Neural progenitor cell (in vitro differentiated cells): ENCODE data around the gene LDLRAD4. TPM values are rescaled to one million over a fixed set of nuclear protein-coding genes. Genes with fewer than 3 reads are reported as not detected.

Experiments
- DNase-seq: peaks from one replicate; pipeline ENCODE4 v3.0.0-alpha.2; 2016; ENCODE audit warnings: low spot score
- H2AFZ ChIP-seq: fragments of 200-600 bp; sonication (generic); replicated peaks from 2 replicates; pipeline ENCODE4 v1.6.1; 2016; ENCODE audit warnings: antibody characterized with exemption
- H3F3A ChIP-seq: fragments of 200-600 bp; sonication (generic); 2 replicates; pipeline ENCODE4 v1.6.1; 2016; ENCODE audit warnings: antibody characterized with exemption, low read depth
- H3K27ac ChIP-seq: fragments of 200-600 bp; sonication (generic); 2 replicates; pipeline ENCODE4 v1.5.1; 2016; ENCODE audit warnings: mild to moderate bottlenecking
- H3K27me3 ChIP-seq: fragments of 200-600 bp; sonication (generic); 2 replicates; pipeline ENCODE4 v1.6.1; 2016; ENCODE audit warnings: mild to moderate bottlenecking, moderate library complexity
- H3K36me3 ChIP-seq: fragments of 200-600 bp; sonication (generic); 2 replicates; pipeline ENCODE4 v1.5.1; 2016
- H3K4me1 ChIP-seq: fragments of 200-600 bp; sonication (generic); 2 replicates; pipeline ENCODE4 v1.6.1; 2016; ENCODE audit warnings: mixed run types
- H3K4me2 ChIP-seq: fragments of 200-600 bp; sonication (generic); 2 replicates; pipeline ENCODE4 v1.6.1; 2016
- H3K4me3 ChIP-seq: fragments of 200-600 bp; sonication (generic); 2 replicates; pipeline ENCODE4 v1.5.1; 2016
- H3K79me2 ChIP-seq: fragments of 200-600 bp; sonication (generic); 2 replicates; pipeline ENCODE4 v1.6.1; 2016; ENCODE audit warnings: low read depth
- H3K9ac ChIP-seq: fragments of 200-600 bp; sonication (generic); 2 replicates; pipeline ENCODE4 v1.6.1; 2016
- H3K9me3 ChIP-seq: fragments of 200-600 bp; sonication (generic); 2 replicates; pipeline ENCODE4 v1.5.1; 2016; ENCODE audit warnings: low read depth
- H4K20me1 ChIP-seq: fragments of 200-600 bp; sonication (generic); 2 replicates; pipeline ENCODE4 v1.6.1; 2016; ENCODE audit warnings: low read depth
- H3K27ac Mint-ChIP-seq: 3 replicates; pipeline ENCODE4 v1.8.0; 2021; ENCODE audit warnings: mixed read lengths
- H3K27me3 Mint-ChIP-seq: 2 replicates; pipeline ENCODE4 v1.8.0; 2022; ENCODE audit warnings: low read depth, mild to moderate bottlenecking, inconsistent platforms, moderate library complexity, mixed read lengths; ENCODE audit not compliant: insufficient read depth
- H3K36me3 Mint-ChIP-seq: 3 replicates; pipeline ENCODE4 v1.8.0; 2021; ENCODE audit warnings: mixed read lengths
- H3K4me1 Mint-ChIP-seq: 3 replicates; pipeline ENCODE4 v1.8.0; 2021; ENCODE audit warnings: mixed read lengths
- H3K4me3 Mint-ChIP-seq: 3 replicates; pipeline ENCODE4 v1.8.0; 2021; ENCODE audit warnings: mild to moderate bottlenecking, moderate library complexity, mixed read lengths
- H3K9me3 Mint-ChIP-seq: 3 replicates; pipeline ENCODE4 v1.8.0; 2020; ENCODE audit warnings: mixed read lengths
- EZH2 ChIP-seq: fragments of 200-600 bp; sonication (generic); IDR thresholded peaks from 2 replicates; pipeline ENCODE4 v1.6.1; 2017; ENCODE audit warnings: antibody characterized with exemption, mild to moderate bottlenecking, moderate library complexity
- EZH2phosphoT487 ChIP-seq: fragments of 200-600 bp; sonication (generic); IDR thresholded peaks from 2 replicates; pipeline ENCODE4 v1.6.1; 2017; ENCODE audit warnings: antibody characterized with exemption
- total RNA-seq: library from RNA; depleted of rRNA; stranded (reverse); fragments of >200 nt; gene quantifications from 2 replicates; pipeline ENCODE4 v1.2.3, GENCODE V29; 2015; ENCODE audit warnings: low replicate concordance
- TF ChIP-seq, protein P1 (sequence below): fragments of 200-600 bp; sonication (generic); IDR thresholded peaks from 2 replicates; pipeline ENCODE4 v1.5.1; 2017; ENCODE audit warnings: antibody characterized with exemption, mild to moderate bottlenecking

LDLRAD4 gene
- total RNA-seq, 1 donor from 2014 or later = 0.65 TPM

DNA sequence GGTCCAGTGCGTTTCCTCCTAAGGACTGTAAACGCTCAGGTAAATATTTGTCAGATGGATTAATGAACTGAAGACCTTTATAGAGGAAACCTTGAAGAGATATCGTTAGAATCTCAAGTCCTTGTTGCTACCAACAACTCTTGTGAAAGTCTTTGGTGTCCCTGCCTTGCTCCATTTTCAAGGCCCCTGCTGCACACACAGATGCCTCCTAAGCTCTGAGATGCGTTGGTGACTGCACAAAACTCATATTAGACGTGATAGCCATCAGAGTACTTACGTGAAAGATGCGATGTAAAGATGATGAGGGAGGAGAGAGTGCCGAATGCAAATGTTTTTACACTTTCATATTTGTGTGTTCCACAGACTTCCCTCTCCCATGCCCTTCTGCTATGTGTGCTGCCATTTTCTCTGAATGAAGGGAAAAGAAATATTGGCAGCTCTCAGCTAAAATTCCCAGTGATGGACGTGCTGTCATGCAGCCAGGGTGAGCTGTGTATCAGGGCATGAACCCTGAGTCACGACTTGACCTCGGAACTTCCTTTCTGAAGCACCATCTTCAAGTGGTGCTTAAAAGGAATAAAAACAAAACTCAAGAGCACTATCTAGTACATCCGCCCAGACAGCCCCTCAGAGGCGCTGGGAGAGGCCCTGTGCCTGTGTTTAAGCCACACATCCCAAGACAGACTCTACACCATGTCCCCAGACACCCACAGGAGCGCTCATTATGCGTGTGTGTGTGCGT is 390.4 kb downstream of the LDLRAD4 start:
- H3F3A ChIP-seq = no peaks in the 10 kb centered on the region
- Mint-ChIP-seq H3K4me3 (no peak overlapping the region), H3K4me1 (peaks cover 32% of the 10 kb centered on the region), H3K27ac (no peak overlapping the region), H3K36me3 (no peaks in the 10 kb centered on the region), H3K27me3 (peaks cover 10% of the 10 kb centered on the region), H3K9me3 (no peaks in the 10 kb centered on the region)
- no peak for DNase-seq
- H2AFZ ChIP-seq = no peak overlapping the region
- no peaks in the 10 kb centered on the region for H3K36me3 ChIP-seq
- H3K4me1 ChIP-seq = peaks cover 19% of the 10 kb centered on the region
- no peaks in the 10 kb centered on the region for H4K20me1 ChIP-seq
- H3K79me2 ChIP-seq = no peaks in the 10 kb centered on the region
- TF ChIP-seq EZH2phosphoT487 (no peak), EZH2 (no peak)
- TF ChIP-seq, protein P1, sequence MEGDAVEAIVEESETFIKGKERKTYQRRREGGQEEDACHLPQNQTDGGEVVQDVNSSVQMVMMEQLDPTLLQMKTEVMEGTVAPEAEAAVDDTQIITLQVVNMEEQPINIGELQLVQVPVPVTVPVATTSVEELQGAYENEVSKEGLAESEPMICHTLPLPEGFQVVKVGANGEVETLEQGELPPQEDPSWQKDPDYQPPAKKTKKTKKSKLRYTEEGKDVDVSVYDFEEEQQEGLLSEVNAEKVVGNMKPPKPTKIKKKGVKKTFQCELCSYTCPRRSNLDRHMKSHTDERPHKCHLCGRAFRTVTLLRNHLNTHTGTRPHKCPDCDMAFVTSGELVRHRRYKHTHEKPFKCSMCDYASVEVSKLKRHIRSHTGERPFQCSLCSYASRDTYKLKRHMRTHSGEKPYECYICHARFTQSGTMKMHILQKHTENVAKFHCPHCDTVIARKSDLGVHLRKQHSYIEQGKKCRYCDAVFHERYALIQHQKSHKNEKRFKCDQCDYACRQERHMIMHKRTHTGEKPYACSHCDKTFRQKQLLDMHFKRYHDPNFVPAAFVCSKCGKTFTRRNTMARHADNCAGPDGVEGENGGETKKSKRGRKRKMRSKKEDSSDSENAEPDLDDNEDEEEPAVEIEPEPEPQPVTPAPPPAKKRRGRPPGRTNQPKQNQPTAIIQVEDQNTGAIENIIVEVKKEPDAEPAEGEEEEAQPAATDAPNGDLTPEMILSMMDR = no peak
- no peak overlapping the region for H3K4me2 ChIP-seq
- H3K9me3 ChIP-seq = no peaks in the 10 kb centered on the region
- H3K9ac ChIP-seq = no peak overlapping the region
- H3K4me3 ChIP-seq = no peak overlapping the region
- no peak overlapping the region for H3K27ac ChIP-seq
- H3K27me3 ChIP-seq = peaks cover 34% of the 10 kb centered on the region

DNA sequence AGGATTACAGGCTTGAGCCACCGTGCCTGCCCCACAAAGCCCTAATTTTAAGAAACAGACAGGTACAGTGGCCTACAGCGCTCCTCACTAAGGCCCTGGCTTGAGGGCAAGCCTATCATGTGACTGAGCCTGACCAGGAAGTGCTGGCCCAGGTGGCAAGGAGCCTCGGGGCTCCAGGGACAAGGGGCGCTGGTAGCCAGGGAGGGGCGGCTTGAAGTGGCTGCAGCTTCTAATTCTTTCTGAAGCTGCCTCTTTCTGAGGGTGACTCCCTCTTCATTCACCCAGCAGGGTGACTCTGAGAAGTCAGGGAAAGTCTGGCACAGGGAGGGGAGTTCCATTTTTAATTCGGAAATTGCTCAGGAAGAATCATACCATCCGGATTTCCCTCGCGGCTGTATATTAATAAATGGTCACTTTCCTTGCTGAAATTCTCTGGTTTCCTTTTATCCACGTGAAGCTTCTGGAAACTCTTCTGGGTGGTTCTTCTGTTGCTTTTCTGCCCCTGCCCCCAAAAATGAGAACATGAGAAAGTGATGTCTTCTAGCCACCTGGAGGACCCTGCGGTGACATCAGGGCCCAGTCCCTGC is 392.1 kb downstream of the LDLRAD4 start:
- TF ChIP-seq EZH2phosphoT487 (no peak), EZH2 (no peak)
- TF ChIP-seq, protein P1 = no peak
- Histone ChIP-seq H3K4me1 (peaks cover 19% of the 10 kb centered on the region), H4K20me1 (no peaks in the 10 kb centered on the region), H3K4me3 (peak overlapping the region; percentile 18), H3K27me3 (peaks cover 34% of the 10 kb centered on the region), H3K36me3 (no peaks in the 10 kb centered on the region), H3K79me2 (no peaks in the 10 kb centered on the region), H3K9me3 (no peaks in the 10 kb centered on the region), H3K9ac (no peak overlapping the region), H3F3A (no peaks in the 10 kb centered on the region), H3K4me2 (peak overlapping the region; percentile 64), H3K27ac (no peak overlapping the region), H2AFZ (no peak overlapping the region)
- peaks cover 27% of the 10 kb centered on the region for H3K4me1 Mint-ChIP-seq
- no peaks in the 10 kb centered on the region for H3K36me3 Mint-ChIP-seq
- H3K4me3 Mint-ChIP-seq = peak overlapping the region; percentile 79
- peak overlapping the region; percentile 52 for H3K27ac Mint-ChIP-seq
- no peaks in the 10 kb centered on the region for H3K9me3 Mint-ChIP-seq
- no peak for DNase-seq
- H3K27me3 Mint-ChIP-seq = peaks cover 12% of the 10 kb centered on the region

DNA sequence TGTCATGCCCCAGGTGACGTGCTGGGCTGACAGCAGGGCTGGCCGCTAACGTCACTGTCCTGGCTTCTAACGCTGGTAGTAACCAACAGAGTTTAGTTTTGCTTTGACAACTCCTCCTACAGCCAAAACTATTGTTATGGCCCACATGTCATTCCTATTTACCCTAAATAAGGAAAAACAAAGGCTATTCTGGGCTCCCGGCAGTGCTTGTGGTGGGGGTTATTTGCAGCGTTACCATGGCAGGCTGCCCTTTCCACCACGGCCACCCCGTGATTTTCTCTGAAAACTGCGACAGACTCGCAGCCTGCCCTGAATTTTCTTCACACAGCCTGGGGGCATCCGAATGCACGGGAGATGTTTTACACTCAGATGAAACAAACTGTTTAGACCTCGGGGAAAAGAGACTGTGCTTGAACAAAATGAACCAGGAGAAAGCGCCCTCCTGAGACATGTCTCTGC is 392.6 kb downstream of the LDLRAD4 start:
- no peak overlapping the region for H3K9ac ChIP-seq
- peak; percentile 51 for DNase-seq
- H3K9me3 Mint-ChIP-seq = no peaks in the 10 kb centered on the region
- H3K79me2 ChIP-seq = no peaks in the 10 kb centered on the region
- H3K4me3 ChIP-seq = peak overlapping the region; percentile 18
- no peak overlapping the region for H3K27ac ChIP-seq
- no peaks in the 10 kb centered on the region for H3K9me3 ChIP-seq
- H3K4me3 Mint-ChIP-seq = peak overlapping the region; percentile 79
- peaks cover 12% of the 10 kb centered on the region for H3K27me3 Mint-ChIP-seq
- peak overlapping the region; percentile 28 for H2AFZ ChIP-seq
- H3K4me2 ChIP-seq = peak overlapping the region; percentile 64
- peaks cover 34% of the 10 kb centered on the region for H3K27me3 ChIP-seq
- no peaks in the 10 kb centered on the region for H3K36me3 ChIP-seq
- H3K27ac Mint-ChIP-seq = peak overlapping the region; percentile 52
- no peaks in the 10 kb centered on the region for H3F3A ChIP-seq
- peaks cover 19% of the 10 kb centered on the region for H3K4me1 ChIP-seq
- TF ChIP-seq EZH2 = no peak
- no peak for TF ChIP-seq EZH2phosphoT487
- TF ChIP-seq, protein P1 = no peak
- no peaks in the 10 kb centered on the region for H4K20me1 ChIP-seq
- H3K4me1 Mint-ChIP-seq = peaks cover 27% of the 10 kb centered on the region
- no peaks in the 10 kb centered on the region for H3K36me3 Mint-ChIP-seq
